Stimulated activated naive CD4-positive, alpha-beta T cell treated with Interleukin-2 at 50 U/mL for 16 hours (primary cell): ENCODE results near the gene CGN.

Source experiments
- DNase-seq: peaks from one replicate; lab custom pipeline; 2025; lab: John Stamatoyannopoulos, UW

Gene CGN

GRCh38 chr1:151524736-151525135, 13.5 kb downstream of the CGN start:
- no peak for DNase-seq

DNA sequence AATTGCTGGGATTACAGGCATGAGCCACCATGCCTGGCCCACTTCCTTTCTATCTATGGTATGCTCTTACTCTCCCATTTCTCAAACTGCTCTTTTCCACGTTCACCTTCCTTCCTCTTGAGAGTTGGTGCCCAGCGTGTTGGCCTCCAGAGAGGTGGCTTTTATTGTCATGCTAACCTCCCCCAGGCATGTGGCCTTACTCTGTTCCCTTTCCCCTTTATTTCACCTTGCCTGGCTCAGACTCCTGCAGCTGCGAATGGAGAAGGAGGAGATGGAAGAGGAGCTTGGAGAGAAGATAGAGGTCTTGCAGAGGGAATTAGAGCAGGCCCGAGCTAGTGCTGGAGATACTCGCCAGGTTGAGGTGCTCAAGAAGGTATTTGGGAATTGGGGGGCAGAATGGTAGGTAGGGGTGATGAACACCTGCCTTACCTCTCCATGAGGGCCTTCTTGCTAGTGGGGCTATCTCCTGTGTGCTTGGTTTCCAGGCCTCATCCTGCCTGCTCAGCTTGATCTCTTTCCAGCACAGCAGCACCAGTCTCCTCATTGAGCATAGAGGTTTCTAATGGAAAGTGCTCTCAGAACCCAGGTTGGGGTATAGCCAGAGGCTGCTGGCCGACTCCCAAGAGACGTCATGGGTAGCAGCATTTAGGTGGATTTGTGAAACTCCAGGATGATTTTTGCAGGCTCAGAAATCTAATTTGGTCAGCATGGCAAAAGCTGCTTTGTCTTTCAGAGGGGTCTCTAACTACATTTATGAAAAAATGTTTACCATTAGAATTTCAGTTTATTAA, 15.7 kb downstream of the CGN start:
- DNase-seq, result no peak

DNA sequence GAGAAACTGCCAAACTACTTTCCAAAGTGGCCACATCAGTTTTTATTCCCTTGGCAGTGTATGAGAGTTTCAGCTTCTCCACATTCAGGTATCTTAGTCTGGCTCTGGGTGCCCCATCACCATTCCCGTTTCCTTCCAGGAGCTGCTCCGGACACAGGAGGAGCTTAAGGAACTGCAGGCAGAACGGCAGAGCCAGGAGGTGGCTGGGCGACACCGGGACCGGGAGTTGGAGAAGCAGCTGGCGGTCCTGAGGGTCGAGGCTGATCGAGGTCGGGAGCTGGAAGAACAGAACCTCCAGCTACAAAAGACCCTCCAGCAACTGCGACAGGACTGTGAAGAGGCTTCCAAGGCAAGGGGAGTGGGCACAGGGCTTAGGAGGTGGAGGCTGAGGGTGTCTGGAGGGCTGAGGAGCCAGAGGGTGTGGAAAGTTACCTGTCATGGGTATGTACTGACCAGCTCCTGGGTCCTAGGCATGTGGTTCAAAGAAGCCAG, 18.1 kb downstream of the CGN start:
- DNase-seq, result no peak

- DNase-seq, result no peak
Measured at GRCh38 chr1:151529781-151530180, 18.6 kb downstream of the CGN start.

DNA sequence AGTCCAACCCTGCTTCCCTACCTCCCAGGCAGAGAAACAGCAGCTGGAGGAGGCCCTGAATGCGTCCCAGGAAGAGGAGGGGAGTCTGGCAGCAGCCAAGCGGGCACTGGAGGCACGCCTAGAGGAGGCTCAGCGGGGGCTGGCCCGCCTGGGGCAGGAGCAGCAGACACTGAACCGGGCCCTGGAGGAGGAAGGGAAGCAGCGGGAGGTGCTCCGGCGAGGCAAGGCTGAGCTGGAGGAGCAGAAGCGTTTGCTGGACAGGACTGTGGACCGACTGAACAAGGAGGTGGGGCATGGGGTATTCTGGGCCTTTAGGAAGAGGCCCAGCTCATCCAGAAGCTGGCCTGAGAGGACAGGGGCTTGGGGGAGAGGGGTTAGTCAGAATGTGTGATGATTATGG, 19.3 kb downstream of the CGN start:
- DNase-seq, result no peak

DNA sequence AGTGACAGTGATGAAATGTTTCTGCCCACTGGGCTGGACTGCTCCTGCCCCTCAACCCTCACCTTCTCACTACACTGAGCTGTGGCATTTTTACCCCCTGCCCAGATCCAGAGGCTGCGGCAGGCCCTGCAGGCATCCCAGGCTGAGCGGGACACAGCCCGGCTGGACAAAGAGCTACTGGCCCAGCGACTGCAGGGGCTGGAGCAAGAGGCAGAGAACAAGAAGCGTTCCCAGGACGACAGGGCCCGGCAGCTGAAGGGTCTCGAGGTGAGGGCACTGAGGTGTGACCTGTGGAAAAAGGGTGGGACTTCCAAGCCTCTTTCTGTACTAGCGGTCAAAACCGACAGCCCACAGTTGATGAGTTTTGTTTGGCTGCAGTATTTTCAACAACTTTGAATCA, 22.7 kb downstream of the CGN start:
- no peak for DNase-seq

DNA sequence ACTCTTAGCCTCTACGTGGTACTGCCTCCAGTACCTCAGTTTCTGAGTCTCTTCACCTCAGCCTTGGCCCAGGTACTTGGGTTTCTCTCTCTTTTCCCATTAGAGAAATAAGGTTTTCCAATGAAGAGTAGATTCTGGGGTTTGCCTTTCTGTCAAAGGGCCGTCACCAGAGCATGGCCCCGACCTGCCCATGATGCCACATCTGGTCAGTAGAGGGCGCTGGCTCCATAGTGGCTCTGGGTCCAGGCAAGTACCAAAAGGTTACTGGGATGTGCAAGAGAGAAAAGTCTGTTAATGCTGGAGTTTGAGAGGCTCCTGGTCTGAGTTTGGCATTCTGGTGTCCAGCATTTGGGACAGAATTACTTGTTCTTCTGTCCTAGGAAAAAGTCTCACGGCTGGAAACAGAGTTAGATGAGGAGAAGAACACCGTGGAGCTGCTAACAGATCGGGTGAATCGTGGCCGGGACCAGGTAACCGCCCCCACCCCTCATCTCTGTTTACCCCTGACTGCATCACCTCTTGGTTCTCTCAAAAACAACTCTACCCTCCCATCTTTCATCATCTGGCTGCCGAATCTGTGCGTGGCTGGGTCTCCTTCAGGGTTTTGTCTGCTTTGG, 23.6 kb downstream of the CGN start:
- peak; percentile 71 for DNase-seq

- DNase-seq, result no peak
Measured at GRCh38 chr1:151535326-151536271, 24.4 kb downstream of the CGN start.

DNA sequence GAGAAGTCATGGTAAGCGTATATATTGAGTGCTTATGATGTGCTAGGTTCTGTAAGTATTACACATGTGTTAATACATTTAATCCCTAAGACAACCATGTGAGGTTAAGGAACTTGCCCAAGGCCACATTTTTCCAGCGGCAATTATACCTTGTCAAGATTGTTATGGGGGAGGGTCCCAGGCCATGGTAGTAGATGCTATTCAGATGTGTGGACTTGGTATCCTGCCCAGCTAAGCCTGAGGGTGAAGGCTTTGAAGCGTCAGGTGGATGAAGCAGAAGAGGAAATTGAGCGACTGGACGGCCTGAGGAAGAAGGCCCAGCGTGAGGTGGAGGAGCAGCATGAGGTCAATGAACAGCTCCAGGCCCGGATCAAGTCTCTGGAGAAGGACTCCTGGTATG, 25.3 kb downstream of the CGN start:
- DNase-seq, result no peak

DNA sequence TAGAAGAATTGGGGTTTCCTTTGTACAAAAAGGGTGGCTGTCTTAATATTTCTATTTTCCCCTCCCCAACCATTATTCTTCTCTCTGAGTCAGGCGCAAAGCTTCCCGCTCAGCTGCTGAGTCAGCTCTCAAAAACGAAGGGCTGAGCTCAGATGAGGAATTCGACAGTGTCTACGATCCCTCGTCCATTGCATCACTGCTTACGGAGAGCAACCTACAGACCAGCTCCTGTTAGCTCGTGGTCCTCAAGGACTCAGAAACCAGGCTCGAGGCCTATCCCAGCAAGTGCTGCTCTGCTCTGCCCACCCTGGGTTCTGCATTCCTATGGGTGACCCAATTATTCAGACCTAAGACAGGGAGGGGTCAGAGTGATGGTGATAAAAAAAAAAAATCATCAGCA, 25.9 kb downstream of the CGN start:
- no peak for DNase-seq

- DNase-seq, result no peak
Measured at GRCh38 chr1:151539321-151540020, 28.3 kb downstream of the CGN start.

- peak; percentile 93 for DNase-seq
Measured at GRCh38 chr1:151540021-151540981, 29.1 kb downstream of the CGN start, which contains the start of gene TUFT1. TUFT1 (plus strand) TSS chr1:151540309; CDS start chr1:151540367, 58 bp downstream.

DNA sequence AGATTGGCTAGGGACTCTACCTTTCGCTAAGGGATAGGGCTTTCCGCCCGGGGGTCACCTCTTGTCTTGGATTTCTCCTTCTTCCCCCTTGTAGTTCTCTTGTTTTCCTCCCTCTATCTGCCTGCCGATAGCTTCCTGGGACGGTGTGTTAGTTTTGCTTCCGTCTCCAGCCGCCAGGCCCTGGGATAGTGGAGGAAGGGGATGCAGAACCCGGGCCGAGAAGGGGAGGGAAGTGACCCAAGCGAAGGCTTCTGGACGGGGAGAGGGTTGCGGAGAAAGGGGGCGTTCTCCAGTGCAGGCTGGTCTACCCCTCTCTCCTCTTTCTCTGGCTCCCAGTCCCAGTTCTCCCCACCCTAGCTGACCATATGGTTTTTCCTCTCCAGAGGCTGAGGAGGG, 29.8 kb downstream of the CGN start:
- no peak for DNase-seq

GRCh38 chr1:151541752-151542151, 30.6 kb downstream of the CGN start:
- no peak for DNase-seq

DNA sequence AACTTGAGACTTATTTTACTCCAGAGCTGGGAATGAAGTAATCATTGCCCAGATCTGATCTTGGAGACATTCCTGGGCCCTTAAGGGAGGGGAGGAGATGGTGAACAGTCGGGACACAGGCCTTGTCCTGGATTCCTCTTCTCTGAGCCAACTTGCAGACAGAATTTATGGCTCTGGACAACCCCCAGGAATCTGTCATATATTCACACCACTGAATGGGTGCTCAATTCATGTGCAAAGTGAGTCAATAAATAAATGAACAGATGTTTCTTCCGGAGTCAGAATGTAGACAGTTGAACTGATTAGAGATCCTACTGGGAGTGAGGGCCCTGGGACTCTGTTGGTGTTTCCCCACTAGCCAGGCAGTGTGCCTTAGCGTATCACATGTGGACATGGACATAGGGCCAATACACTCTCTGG, 31.5 kb downstream of the CGN start:
- no peak for DNase-seq

DNA sequence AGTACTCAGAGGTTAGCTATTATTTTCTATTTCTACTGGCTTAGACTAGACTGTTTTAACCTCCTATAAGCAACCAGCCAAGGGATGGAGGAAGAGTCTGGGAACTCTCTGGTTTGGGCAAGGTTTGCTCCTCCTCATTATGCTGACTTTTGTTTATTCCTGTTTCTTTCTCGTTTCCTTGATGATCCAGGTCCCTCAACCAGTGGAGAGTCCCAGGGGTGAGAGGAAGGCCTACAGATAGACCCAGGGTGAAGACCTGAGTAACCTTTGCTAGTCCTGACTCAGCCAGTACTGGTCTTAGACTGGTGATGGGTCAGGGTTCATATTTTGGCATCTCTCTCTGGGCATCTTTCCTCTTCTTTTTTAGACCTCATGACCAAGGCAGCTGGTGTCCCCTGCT, 34.4 kb downstream of the CGN start:
- no peak for DNase-seq

- no peak for DNase-seq
Measured at GRCh38 chr1:151546011-151546925, 35.1 kb downstream of the CGN start.

GRCh38 chr1:151547119-151547899, 36.1 kb downstream of the CGN start:
- no peak for DNase-seq

DNA sequence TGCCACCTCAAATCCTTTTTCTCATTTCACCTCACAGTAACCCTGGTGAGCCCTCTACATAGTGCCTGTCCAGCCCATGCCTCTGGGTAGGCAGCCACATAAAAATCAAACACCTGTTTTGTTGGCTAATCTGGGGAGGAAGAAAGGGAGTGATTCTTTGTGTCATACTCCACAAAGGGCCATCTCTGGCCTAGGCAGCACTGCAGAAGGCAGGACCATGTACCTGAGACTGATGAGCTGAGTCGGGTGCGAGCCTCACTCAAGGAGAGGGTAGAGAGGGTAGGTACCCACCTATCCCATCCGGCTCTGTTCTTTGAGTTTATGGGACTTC, 36.7 kb downstream of the CGN start:
- no peak for DNase-seq
